ENCODE measurements around the gene SEBOX. TPM values are rescaled to one million over a fixed set of nuclear protein-coding genes. Genes with fewer than 3 reads are reported as not detected.

Gene SEBOX
- total RNA-seq, 4 donors from 2014 or later: not detected

GRCh38 chr17:28346746-28347246, 18.2 kb downstream of the SEBOX start:
- H3K36me3 ChIP-seq: peaks cover 0 to 98% of the 10 kb centered on the region in 2 donors
- H3K27me3 ChIP-seq: no peaks in the 10 kb centered on the region
- no peak for DNase-seq
- no peak for ATAC-seq
- H3K27ac ChIP-seq: peak overlapping the region in 2 of 4 donors; percentile 22 to 35
- in situ Hi-C loops (cut with MboI; ENCODE audit: low sequenced_read_pairs in 4 of 4) (loop anchor here in 2 of 4 donors (25.0 kb wide), 1 partner anchor 616 kb away; the partner anchor contains the start of gene PHF12 (in 2 of the 2)), intact Hi-C loops (cut with DNase I; ENCODE audit: low total_unique reads) (no loop called here)
- H3K4me1 ChIP-seq: peaks cover 0 to 6% of the 10 kb centered on the region in 2 donors
- no peak for TF ChIP-seq POLR2A (IDR thresholded peaks at IDR 0.05)
- peak in 1 of 5 experiments; percentile 18 for TF ChIP-seq CTCF (IDR thresholded peaks at IDR 0.05 in 4 of 5, conservative IDR thresholded peaks at IDR 0.05 in 1 of 5)
- no peak overlapping the region for H3K4me3 ChIP-seq
- H3K9me3 ChIP-seq: no peaks in the 10 kb centered on the region

- no peak for DNase-seq
- H3K27ac ChIP-seq: peak overlapping the region in 1 of 4 donors; percentile 35
- peaks cover 0 to 6% of the 10 kb centered on the region in 2 donors for H3K4me1 ChIP-seq
- H3K4me3 ChIP-seq: no peak overlapping the region
- TF ChIP-seq CTCF (IDR thresholded peaks at IDR 0.05 in 4 of 5, conservative IDR thresholded peaks at IDR 0.05 in 1 of 5) (no peak), POLR2A (IDR thresholded peaks at IDR 0.05) (no peak)
- peaks cover 0 to 98% of the 10 kb centered on the region in 2 donors for H3K36me3 ChIP-seq
- no peak for ATAC-seq
- H3K27me3 ChIP-seq: no peaks in the 10 kb centered on the region
- intact Hi-C loops (cut with DNase I; ENCODE audit: low total_unique reads): no loop called here
- in situ Hi-C loops (cut with MboI; ENCODE audit: low sequenced_read_pairs in 4 of 4): loop anchor here in 2 of 4 donors (25.0 kb wide), 1 partner anchor 616 kb away; the partner anchor contains the start of gene PHF12 (in 2 of the 2)
- no peaks in the 10 kb centered on the region for H3K9me3 ChIP-seq
Observed at GRCh38 chr17:28346199-28346580, 18.8 kb downstream of the SEBOX start.

GRCh38 chr17:28345419-28346198, 19.4 kb downstream of the SEBOX start:
- intact Hi-C loops (cut with DNase I; ENCODE audit: low total_unique reads) (no loop called here), in situ Hi-C loops (cut with MboI; ENCODE audit: low sequenced_read_pairs in 4 of 4) (loop anchor here in 2 of 4 donors (25.0 kb wide), 1 partner anchor 617 kb away; the partner anchor contains the start of gene PHF12 (in 2 of the 2))
- Histone ChIP-seq H3K27ac (peak overlapping the region in 1 of 4 donors; percentile 33), H3K36me3 (peaks cover 0 to 98% of the 10 kb centered on the region in 2 donors), H3K4me1 (peaks cover 0 to 6% of the 10 kb centered on the region in 2 donors), H3K27me3 (no peaks in the 10 kb centered on the region), H3K9me3 (no peaks in the 10 kb centered on the region), H3K4me3 (no peak overlapping the region)
- TF ChIP-seq POLR2A (IDR thresholded peaks at IDR 0.05): no peak
- no peak for TF ChIP-seq CTCF (IDR thresholded peaks at IDR 0.05 in 4 of 5, conservative IDR thresholded peaks at IDR 0.05 in 1 of 5)
- ATAC-seq: peak in 1 of 2 donors; percentile 45
- DNase-seq: peak in 1 of 2 donors; percentile 39

GRCh38 chr17:28344435-28344901, 20.5 kb downstream of the SEBOX start:
- Histone ChIP-seq H3K9me3 (no peaks in the 10 kb centered on the region), H3K36me3 (peaks cover 0 to 93% of the 10 kb centered on the region in 2 donors), H3K27ac (peak overlapping the region in 1 of 4 donors; percentile 39), H3K4me3 (no peak overlapping the region), H3K4me1 (peaks cover 0 to 6% of the 10 kb centered on the region in 2 donors), H3K27me3 (no peaks in the 10 kb centered on the region)
- in situ Hi-C loops (cut with MboI; ENCODE audit: low sequenced_read_pairs in 4 of 4) (loop anchor here in 2 of 4 donors (25.0 kb wide), 1 partner anchor 618 kb away; the partner anchor contains the start of gene PHF12 (in 2 of the 2)), intact Hi-C loops (cut with DNase I; ENCODE audit: low total_unique reads) (no loop called here)
- TF ChIP-seq POLR2A (IDR thresholded peaks at IDR 0.05): no peak
- TF ChIP-seq CTCF (IDR thresholded peaks at IDR 0.05 in 4 of 5, conservative IDR thresholded peaks at IDR 0.05 in 1 of 5): no peak
- DNase-seq (no peak), ATAC-seq (no peak)

Data from gastrocnemius medialis (tissue), 4 donors.